GM12892 (cell line): ENCODE measurements around the gene TOX3.

Experiments
- POLR2A ChIP-seq: IDR thresholded peaks from 2 replicates; pipeline ENCODE4 v1.6.1; 2011; ENCODE audit warnings: low read depth, low read length, control low read depth
- POLR2AphosphoS5 ChIP-seq: IDR thresholded peaks from 2 replicates; pipeline ENCODE4 v1.6.1; 2011; ENCODE audit warnings: low read depth, low read length, control low read depth
- TAF1 ChIP-seq: IDR thresholded peaks from 2 replicates; pipeline ENCODE4 v1.6.1; 2011; ENCODE audit warnings: low read depth, mild to moderate bottlenecking, control low read depth, low read length, borderline replicate concordance

- TF ChIP-seq POLR2A (no peak), POLR2AphosphoS5 (no peak), TAF1 (no peak)
These were observed 110.3 kb downstream of the TOX3 start for GRCh38 chr16:52436339-52437276.
